ENCODE results near the gene TFCP2L1. TPM values are rescaled to one million over a fixed set of nuclear protein-coding genes. Genes with fewer than 3 reads are reported as not detected.

Gene TFCP2L1
- total RNA-seq, 1 experiment from 2014 or later = 4.3 TPM

DNA sequence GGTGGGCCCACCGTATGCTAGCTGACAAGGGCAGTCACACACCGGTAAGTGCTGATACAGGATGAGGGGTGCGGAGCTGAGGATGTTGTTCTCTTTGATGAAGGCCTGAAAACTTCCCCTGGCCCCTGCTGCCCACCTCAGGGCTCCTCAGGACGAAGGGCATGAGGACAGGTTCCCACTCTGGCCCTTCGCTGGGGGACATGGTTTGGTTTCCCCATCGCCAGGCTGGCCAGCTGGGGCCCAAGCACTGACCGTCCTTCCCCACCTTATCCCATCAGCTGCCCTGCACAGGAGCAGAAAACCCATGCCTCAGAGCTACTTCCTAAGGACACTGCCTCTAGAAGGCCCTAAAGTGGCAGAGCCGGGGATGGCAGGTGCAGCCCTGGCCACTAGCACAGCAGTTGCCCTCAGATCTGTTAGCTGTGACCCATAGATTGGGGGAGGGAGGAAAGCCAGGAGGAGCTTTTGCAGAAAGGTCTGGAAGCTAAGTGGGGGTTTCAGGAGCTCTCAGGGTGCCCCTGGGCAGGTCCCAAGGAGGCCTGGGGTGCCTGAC is 66.5 kb downstream of the TFCP2L1 start:
- TF ChIP-seq, protein P1, sequence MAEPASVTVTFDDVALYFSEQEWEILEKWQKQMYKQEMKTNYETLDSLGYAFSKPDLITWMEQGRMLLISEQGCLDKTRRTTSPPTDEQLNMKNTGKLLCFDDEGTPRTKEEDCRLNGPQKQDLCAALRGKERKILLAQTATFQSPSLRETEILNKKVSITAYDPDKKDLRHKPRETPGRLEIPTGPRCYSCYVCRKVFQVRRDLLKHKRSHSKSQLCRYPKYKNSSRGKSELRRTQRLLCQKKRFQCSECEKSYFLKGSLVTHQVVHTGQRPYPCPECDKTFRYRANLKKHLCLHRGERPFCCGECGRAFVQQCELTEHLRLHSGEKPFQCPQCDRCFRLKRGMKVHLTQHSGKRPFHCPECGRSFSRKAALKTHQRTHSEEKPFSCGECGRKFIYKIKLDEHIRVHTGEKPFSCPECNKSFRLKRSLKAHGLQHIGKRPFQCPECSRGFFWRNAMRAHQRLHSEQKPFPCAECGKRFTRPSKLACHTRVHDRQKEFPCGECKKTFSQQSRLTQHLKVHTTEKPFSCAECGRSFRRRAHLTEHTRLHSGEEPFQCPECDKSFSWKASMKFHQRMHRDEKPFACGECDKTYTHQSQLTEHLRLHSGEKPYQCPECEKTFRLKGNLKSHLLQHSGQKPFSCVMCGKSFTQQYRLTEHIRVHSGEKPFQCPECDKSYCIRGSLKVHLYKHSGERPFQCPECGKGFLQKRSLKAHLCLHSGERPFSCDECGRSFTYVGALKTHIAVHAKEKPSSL (CRISPR knock-in tag; conservative IDR thresholded peaks at IDR 0.05) = no peak
- Mint-ChIP-seq H3K4me3 (no peak overlapping the region), H3K36me3 (no peaks in the 10 kb centered on the region), H3K9me3 (no peaks in the 10 kb centered on the region), H3K27ac (no peak overlapping the region), H3K4me1 (peaks cover 4% of the 10 kb centered on the region), H3K27me3 (ENCODE audit: low read depth) (no peaks in the 10 kb centered on the region)
- CTCF ChIA-PET = interaction anchor here (0.6 to 1.4 kb wide), 3 partner anchors 52 to 119 kb away, joined by 3 to 5 read pairs (median 5); no protein-coding TSS in a partner anchor
- ATAC-seq (no peak), DNase-seq (ENCODE audit: low spot score) (no peak)
- POLR2A ChIA-PET = no interaction called here

DNA sequence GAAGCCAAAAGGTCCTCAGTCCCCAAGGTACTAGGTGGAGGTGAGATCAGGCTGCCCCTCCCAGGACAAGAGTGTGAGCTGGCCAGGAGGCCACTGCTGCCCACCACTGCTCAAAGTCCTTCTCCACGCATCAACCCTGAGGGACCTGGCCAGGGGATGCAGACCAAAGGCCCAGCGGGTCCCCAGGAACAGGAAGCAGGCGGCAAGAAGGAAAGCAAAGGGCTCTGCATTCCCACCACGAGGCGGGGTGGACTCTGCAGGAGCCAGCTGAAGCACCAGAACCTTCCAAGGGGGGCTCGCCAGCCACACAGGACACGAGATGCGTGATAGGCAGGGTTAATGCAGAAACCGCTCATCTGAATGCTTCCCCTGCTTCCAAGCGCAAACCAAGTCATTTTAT is 67.4 kb downstream of the TFCP2L1 start:
- H3K9me3 Mint-ChIP-seq = no peaks in the 10 kb centered on the region
- H3K27ac Mint-ChIP-seq = no peak overlapping the region
- H3K4me1 Mint-ChIP-seq = peaks cover 10% of the 10 kb centered on the region
- ChIA-PET CTCF (interaction anchor here (1.4 to 1.8 kb wide), 2 partner anchors 118 to 122 kb away, joined by 4 to 5 read pairs; no protein-coding TSS in a partner anchor), POLR2A (no interaction called here)
- ATAC-seq (no peak), DNase-seq (ENCODE audit: low spot score) (no peak)
- TF ChIP-seq ATF1 (CRISPR knock-in tag; IDR thresholded peaks at IDR 0.05) (no peak), ZNF263 (CRISPR knock-in tag; IDR thresholded peaks at IDR 0.05; ENCODE audit: low read depth) (no peak)
- TF ChIP-seq, protein P1 (CRISPR knock-in tag; conservative IDR thresholded peaks at IDR 0.05) = no peak
- H3K36me3 Mint-ChIP-seq = no peaks in the 10 kb centered on the region
- H3K27me3 Mint-ChIP-seq (ENCODE audit: low read depth) = no peaks in the 10 kb centered on the region
- no peak overlapping the region for H3K4me3 Mint-ChIP-seq

DNA sequence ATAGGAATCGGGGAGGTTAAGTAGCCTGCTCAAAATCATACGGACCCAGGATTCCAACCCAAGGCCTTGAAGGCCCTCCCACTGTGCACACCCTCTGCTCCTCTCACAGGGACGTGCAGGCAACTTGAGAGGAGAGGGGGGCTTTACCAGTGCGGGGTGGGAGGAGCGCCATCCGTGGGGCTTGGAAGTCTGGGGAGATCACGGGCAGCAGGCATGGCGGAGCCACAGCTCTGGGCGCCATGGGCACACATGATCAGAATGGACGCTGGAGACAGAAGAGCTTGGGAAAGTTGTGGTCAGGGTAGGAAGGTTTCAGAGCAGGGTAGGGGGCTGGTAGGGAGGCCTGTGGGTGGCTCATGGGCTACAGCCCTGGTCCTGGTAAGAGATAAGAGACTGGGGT is 70.7 kb downstream of the TFCP2L1 start:
- H3K4me1 Mint-ChIP-seq = peaks cover 14% of the 10 kb centered on the region
- POLR2A ChIA-PET = no interaction called here
- CTCF ChIA-PET = interaction anchor here (2.2 kb wide), 1 partner anchor 119 kb away, joined by 7 read pairs; no protein-coding TSS in a partner anchor
- H3K27ac Mint-ChIP-seq = no peak overlapping the region
- DNase-seq (ENCODE audit: low spot score) (no peak), ATAC-seq (no peak)
- H3K9me3 Mint-ChIP-seq = no peaks in the 10 kb centered on the region
- no peaks in the 10 kb centered on the region for H3K36me3 Mint-ChIP-seq
- no peak overlapping the region for H3K4me3 Mint-ChIP-seq
- H3K27me3 Mint-ChIP-seq (ENCODE audit: low read depth) = no peaks in the 10 kb centered on the region
- TF ChIP-seq, protein P2, sequence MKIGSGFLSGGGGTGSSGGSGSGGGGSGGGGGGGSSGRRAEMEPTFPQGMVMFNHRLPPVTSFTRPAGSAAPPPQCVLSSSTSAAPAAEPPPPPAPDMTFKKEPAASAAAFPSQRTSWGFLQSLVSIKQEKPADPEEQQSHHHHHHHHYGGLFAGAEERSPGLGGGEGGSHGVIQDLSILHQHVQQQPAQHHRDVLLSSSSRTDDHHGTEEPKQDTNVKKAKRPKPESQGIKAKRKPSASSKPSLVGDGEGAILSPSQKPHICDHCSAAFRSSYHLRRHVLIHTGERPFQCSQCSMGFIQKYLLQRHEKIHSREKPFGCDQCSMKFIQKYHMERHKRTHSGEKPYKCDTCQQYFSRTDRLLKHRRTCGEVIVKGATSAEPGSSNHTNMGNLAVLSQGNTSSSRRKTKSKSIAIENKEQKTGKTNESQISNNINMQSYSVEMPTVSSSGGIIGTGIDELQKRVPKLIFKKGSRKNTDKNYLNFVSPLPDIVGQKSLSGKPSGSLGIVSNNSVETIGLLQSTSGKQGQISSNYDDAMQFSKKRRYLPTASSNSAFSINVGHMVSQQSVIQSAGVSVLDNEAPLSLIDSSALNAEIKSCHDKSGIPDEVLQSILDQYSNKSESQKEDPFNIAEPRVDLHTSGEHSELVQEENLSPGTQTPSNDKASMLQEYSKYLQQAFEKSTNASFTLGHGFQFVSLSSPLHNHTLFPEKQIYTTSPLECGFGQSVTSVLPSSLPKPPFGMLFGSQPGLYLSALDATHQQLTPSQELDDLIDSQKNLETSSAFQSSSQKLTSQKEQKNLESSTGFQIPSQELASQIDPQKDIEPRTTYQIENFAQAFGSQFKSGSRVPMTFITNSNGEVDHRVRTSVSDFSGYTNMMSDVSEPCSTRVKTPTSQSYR (CRISPR knock-in tag; IDR thresholded peaks at IDR 0.05) = no peak
- TF ChIP-seq TCF7 (CRISPR knock-in tag; IDR thresholded peaks at IDR 0.05; ENCODE audit: low read depth) = no peak
- no peak for TF ChIP-seq NR3C1 (CRISPR knock-in tag; conservative IDR thresholded peaks at IDR 0.05; ENCODE audit: low read depth)
- TF ChIP-seq, protein P3, sequence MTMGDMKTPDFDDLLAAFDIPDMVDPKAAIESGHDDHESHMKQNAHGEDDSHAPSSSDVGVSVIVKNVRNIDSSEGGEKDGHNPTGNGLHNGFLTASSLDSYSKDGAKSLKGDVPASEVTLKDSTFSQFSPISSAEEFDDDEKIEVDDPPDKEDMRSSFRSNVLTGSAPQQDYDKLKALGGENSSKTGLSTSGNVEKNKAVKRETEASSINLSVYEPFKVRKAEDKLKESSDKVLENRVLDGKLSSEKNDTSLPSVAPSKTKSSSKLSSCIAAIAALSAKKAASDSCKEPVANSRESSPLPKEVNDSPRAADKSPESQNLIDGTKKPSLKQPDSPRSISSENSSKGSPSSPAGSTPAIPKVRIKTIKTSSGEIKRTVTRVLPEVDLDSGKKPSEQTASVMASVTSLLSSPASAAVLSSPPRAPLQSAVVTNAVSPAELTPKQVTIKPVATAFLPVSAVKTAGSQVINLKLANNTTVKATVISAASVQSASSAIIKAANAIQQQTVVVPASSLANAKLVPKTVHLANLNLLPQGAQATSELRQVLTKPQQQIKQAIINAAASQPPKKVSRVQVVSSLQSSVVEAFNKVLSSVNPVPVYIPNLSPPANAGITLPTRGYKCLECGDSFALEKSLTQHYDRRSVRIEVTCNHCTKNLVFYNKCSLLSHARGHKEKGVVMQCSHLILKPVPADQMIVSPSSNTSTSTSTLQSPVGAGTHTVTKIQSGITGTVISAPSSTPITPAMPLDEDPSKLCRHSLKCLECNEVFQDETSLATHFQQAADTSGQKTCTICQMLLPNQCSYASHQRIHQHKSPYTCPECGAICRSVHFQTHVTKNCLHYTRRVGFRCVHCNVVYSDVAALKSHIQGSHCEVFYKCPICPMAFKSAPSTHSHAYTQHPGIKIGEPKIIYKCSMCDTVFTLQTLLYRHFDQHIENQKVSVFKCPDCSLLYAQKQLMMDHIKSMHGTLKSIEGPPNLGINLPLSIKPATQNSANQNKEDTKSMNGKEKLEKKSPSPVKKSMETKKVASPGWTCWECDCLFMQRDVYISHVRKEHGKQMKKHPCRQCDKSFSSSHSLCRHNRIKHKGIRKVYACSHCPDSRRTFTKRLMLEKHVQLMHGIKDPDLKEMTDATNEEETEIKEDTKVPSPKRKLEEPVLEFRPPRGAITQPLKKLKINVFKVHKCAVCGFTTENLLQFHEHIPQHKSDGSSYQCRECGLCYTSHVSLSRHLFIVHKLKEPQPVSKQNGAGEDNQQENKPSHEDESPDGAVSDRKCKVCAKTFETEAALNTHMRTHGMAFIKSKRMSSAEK (CRISPR knock-in tag; IDR thresholded peaks at IDR 0.05; ENCODE audit: borderline replicate concordance) = no peak
- no peak for TF ChIP-seq ZNF671 (CRISPR knock-in tag; IDR thresholded peaks at IDR 0.05)
- TF ChIP-seq, protein P4, sequence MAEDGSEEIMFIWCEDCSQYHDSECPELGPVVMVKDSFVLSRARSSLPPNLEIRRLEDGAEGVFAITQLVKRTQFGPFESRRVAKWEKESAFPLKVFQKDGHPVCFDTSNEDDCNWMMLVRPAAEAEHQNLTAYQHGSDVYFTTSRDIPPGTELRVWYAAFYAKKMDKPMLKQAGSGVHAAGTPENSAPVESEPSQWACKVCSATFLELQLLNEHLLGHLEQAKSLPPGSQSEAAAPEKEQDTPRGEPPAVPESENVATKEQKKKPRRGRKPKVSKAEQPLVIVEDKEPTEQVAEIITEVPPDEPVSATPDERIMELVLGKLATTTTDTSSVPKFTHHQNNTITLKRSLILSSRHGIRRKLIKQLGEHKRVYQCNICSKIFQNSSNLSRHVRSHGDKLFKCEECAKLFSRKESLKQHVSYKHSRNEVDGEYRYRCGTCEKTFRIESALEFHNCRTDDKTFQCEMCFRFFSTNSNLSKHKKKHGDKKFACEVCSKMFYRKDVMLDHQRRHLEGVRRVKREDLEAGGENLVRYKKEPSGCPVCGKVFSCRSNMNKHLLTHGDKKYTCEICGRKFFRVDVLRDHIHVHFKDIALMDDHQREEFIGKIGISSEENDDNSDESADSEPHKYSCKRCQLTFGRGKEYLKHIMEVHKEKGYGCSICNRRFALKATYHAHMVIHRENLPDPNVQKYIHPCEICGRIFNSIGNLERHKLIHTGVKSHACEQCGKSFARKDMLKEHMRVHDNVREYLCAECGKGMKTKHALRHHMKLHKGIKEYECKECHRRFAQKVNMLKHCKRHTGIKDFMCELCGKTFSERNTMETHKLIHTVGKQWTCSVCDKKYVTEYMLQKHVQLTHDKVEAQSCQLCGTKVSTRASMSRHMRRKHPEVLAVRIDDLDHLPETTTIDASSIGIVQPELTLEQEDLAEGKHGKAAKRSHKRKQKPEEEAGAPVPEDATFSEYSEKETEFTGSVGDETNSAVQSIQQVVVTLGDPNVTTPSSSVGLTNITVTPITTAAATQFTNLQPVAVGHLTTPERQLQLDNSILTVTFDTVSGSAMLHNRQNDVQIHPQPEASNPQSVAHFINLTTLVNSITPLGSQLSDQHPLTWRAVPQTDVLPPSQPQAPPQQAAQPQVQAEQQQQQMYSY (CRISPR knock-in tag; IDR thresholded peaks at IDR 0.05) = no peak
- TF ChIP-seq, protein P5, sequence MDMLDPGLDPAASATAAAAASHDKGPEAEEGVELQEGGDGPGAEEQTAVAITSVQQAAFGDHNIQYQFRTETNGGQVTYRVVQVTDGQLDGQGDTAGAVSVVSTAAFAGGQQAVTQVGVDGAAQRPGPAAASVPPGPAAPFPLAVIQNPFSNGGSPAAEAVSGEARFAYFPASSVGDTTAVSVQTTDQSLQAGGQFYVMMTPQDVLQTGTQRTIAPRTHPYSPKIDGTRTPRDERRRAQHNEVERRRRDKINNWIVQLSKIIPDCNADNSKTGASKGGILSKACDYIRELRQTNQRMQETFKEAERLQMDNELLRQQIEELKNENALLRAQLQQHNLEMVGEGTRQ (CRISPR knock-in tag; IDR thresholded peaks at IDR 0.05) = no peak
